ENCODE data around the gene C2CD4B.

Gene C2CD4B

DNA sequence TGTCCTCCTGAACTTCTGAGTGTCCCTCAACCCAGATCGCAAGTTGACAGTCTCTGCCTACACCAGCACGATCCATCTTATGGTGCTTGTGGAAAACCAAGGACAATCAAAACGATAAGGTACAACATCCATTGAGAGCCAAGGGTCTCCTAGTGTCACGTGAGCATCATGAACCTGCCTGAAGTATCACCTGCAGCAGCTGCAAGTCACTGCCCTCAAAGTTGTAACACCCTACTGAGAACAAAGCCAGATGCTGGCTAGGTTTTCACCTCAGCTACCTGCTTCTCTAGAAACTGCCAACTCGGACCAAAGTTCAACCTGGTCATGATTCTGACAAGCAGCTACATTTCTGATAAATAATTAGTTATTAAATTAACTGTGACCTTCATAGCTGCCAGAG lies 17.5 kb downstream of the C2CD4B start:
- DNase-seq = no peak

DNA sequence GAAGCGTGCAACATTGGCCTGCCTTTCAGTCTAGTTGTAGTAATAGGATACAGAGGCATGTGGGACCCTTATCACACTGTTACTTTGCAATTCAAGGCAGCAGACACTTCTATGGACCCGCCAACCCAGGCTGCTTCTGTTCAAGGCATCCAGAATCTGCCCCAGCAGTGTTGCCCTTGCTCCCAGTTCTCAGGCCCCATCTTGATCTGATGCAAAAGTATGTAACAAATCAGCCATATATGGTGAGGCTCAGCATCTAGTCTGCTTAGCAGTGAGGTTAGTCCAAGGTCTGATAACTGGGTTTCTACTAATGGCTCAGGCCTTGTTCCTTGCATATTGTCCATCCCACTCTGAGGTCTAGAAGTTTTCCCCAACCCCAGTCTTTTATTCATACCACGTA lies 17.9 kb downstream of the C2CD4B start:
- DNase-seq = no peak

DNA sequence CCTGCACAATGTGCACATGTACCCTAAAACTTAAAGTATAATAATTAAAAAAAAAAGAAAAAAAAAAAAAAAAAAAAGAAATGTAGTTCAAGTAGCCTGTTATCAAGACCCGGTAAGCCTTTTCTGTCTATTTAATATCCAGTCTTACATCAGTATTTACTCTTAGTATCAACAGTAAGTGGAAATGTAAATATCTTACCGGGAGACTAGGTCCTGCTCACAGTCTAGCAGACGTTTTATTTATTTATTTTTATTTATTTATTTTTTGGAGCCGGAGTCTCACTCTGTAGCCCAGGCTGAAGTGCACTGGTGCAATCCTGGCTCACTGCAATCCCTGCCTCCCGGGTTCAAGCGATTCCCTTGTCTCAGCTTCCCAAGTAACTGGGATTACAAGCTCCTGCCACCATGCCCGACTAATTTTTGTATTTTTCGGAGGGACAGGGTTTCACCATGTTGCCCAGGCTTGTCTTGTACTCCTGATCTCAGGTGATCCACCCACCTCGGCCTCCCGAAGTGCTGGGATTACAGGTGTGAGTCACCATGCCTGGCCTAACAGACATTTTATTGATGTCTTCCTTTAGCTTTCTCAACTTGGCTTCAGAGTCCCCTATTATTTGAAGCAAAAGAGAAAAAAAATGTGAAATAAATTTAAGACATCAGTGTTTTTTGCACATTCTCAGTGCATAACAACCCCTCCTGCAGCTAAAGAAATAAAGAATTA lies 19.9 kb downstream of the C2CD4B start:
- no peak for DNase-seq

DNA sequence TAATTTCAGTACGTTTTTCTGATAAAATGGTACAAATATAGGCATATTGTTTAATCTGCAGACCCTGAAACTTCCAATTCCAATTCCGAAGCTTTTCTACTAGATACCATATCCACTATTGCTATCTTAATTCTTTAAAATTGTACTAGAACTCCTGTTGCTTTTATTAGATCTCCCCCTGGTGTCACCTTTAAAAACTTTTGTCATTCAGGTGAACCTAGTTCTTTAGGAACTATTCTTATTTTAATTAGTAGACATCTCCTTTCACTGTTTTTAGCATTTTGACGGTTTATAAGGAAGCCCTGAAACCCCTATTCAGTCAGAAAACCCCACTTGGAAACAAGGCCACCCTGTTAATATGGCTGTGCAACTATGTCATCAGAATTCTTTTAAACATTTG lies 22.3 kb downstream of the C2CD4B start:
- DNase-seq = no peak

- DNase-seq = no peak
These were observed 23.2 kb downstream of the C2CD4B start for GRCh38 chr15:62141643-62142588.

DNA sequence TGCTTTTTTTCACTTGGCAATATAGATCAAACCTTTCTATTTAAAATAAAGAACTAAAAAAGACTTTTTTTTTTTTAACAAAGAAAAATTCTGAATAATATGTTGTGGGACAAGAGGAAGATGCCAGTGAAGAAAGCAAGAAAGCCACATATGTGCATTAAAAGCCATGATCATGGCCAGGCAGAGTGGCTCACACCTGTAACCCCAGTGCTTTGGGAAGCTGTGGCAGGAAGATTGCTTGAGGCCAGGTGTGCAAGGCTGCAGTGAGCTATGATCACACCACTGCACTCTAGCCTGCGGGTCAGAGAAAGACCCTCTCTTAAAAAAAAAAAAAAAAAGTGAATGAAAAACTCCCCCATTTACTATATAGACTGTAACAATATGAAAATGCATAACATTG lies 23.9 kb downstream of the C2CD4B start:
- DNase-seq = no peak

GRCh38 chr15:62138124-62138523 lies 27.0 kb downstream of the C2CD4B start:
- DNase-seq = no peak

DNA sequence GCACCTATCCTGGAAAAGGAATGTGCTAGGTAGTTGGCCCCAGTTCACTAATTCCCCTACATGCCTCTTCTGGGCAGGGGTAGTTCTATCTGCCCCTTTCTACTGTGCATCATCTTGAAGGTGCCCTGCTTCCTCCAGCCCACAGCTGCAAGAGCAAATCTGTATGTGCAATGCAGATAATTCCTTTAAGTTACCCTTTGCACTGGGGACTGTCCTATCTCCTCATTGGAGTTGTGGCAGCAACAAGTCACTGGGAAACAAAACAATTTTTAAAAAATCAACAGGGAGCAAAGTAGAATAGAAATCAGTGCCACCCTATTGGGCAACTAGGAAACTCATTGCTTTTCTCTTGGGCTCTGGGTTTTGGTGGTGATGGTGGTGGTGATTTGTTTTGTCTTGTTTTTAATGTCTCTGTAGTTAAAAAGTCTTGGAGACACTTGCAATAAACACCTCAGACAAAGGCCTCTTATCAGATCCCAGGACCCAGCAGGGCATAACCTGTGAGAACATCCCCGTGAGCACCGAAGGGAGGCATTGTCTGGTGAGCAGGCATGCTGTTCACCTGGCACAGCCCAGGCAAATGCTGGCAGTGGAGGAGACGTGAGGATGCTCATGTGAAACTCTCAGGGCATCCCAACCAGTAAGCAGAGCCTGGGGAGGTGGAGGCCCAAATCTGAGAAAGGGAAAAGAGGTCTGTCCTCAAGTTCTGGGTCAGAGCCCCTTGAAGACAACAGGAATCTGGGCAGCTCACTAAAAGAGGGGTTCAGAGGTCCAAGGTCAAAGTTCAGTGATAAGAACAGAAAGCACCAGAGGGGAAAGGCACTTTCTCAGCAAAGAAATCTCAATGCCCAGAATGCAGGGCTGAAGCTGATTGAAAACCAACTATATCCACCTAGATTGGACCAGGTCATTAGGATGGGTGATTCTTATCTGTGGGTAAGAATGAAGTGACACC lies 27.9 kb downstream of the C2CD4B start:
- DNase-seq = no peak

GRCh38 chr15:62135532-62136134 lies 29.5 kb downstream of the C2CD4B start:
- DNase-seq = no peak

DNA sequence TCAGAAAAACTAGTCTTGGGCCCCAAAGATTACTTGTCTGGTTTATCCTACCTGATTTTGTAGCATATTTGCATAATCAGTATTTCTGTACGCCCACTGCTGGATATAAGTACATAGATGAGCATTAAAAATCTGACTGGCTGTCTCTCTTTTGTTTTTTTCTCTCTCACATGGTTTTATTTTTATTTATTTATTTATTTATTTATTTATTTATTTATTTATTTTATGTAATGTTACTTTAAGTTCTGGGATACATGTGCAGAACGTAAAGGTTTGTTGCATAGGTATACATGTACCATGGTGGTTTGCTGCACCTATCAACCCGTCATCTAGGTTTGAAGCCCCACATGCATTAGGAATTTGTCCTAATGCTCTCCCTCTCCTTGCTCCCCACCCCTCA lies 31.9 kb downstream of the C2CD4B start:
- no peak for DNase-seq

- no peak for DNase-seq
These were observed 36.2 kb downstream of the C2CD4B start for GRCh38 chr15:62128916-62129315.

- DNase-seq = no peak
These were observed 38.7 kb downstream of the C2CD4B start for GRCh38 chr15:62126364-62126763.

DNA sequence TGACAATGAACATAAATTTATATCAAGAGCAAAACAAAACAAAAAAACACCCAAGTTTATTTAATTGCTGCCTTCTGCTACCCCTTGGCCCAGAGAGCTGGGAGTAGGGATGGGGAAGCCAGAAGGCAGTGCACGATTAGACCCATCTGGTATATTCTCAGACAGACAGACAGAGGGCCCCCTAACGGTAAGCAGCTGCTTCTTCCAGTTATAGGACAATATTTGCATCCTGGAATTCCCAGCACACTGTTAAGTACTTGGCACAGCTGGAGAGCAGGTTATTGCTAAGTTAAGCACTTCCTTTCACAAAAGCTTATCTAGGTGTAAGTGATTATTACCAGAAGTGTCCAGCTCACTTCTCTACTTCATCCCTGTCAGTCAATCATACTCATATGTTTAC lies 39.3 kb downstream of the C2CD4B start:
- DNase-seq = no peak

DNA sequence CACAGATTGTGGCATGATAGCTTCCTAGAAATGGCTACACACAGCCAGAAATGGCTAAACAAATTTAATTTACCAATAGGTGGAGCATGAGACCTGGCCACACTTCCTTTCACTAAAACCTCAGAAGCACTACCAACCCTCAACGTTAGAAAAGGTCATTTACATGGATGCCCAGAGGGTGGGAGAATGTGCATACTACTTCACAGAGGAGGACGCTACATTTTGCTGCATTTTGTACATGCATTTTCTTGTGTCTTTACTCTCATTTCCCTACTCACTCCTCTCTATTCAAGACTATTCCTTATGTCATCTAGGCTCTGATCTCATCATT lies 40.1 kb downstream of the C2CD4B start:
- no peak for DNase-seq

DNA sequence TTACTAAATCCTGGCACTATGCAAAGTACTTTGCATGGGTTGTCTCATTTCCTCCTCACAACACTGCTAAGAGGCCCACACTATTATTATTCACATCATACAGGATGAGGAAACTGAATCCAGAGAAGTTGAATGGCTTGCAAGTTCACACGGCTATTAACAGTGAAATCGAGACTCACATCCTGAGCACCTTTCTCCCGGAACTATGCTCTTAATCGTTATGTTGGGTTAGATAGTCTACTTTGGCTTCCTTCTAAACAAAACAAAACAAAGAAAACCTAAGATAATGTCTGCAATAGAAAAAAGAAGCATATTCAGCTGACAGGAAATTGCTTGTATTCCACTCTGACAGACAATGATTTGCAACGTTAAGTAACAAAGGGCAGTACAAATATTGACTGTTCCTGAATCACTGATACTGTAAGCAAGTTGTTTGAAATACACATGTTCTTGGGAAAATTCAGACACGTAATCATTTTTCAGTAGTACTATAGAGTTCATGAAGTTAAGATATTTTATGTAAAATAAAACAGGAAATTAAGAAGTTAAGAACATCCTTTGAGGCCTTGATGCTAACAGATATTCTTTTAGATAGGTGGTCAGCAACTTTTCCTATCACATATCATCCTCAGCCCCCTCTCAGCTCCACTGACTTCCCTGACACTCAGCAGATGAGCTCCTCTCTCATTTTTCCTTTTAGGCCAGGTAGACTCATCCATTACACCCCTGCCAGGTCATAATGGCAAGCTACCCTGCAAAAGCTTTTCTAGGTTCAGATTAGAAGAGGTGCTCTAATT lies 40.7 kb downstream of the C2CD4B start:
- DNase-seq = no peak

DNA sequence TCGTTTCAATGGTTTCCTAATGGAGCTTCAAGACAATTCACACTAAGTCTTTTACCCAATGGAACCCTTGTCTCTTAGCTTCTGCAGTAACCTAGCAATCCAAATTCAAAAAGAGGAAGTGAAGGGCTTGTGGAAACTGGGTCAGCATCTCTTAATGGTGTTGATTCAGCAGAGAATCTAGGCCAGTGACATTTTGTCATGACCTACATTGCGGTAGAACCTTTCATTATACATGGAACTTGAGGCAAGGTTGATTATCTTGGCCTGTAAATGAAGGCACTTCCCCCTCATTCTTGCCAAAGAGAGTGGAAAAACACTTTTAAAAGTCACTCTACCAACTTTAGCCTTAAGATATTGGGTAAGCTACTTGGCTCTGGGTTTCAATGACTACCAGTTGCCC lies 42.8 kb downstream of the C2CD4B start:
- no peak for DNase-seq

GRCh38 chr15:62121273-62122015 lies 43.6 kb downstream of the C2CD4B start:
- DNase-seq = no peak

GRCh38 chr15:62120776-62121175 lies 44.3 kb downstream of the C2CD4B start:
- no peak for DNase-seq

DNA sequence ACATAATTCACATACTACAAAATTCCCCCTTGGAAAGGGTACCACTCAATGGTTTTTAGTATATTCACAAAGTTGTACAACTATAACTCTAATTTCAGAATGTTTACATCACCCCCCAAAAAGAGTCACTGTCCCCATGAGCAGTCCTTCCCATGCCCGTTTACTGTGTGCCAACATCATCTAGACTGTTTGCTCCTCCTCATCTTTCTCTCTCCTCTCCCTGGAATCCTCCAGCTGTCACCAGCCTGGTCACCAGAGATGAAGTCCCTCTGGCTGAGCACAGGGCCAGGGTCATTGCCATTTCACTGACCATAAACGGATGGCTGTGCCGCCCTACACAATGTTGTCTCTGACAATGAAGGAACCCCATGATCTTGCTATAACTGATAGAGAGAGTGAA lies 45.2 kb downstream of the C2CD4B start:
- no peak for DNase-seq

DNA sequence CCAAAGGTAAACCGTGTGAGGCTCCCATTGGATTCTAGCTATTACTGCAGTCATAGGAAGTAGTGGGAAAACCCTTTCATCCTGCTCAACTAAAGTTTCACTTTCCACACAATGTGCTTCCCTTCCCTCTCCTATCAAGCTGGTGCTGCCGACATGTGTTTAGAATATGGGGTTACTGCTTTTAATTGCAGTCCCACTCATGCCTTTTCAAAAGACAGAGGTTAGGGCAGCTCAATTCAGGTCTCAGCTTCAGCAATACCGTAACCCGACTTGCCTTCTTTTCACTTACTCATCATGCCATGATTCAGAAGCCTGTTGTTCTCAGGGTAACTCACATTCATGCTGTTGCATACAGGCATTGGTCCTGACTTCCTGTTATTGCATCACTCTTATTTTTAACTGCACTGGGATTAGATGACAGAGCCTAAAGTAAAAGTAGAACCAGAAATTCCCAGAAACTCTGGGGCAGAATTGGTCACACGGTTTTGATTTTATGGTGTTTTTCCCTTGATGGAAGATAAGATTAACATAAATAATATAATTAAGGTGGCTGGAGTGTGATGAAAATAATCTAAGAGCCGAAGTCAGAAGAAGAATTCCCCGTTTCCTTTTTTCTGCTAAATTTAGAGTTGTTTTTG lies 45.7 kb downstream of the C2CD4B start:
- peak in 1 of 2 donors; percentile 15 for DNase-seq

Measured in activated CD4-positive, alpha-beta T cell treated with anti-CD3 and anti-CD28 coated beads for 4 hours (primary cell).